Erythroblast (primary cell): ENCODE measurements around the gene SLC9A4.
A peak's percentile ranks its signal among the peaks of the same experiment; 100 is the strongest.

Experiments
- DNase-seq, 2 experiments: peaks; one replicate each; lab custom pipeline; 2025; lab: John Stamatoyannopoulos, UW
- GATA1 ChIP-seq: IDR thresholded peaks from 2 replicates; pipeline ENCODE4 v1.6.1; 2011; ENCODE audit warnings: low read depth, mild to moderate bottlenecking, control low read depth, low read length, moderate library complexity
- POLR2A ChIP-seq: IDR thresholded peaks from 2 replicates; pipeline ENCODE4 v1.6.1; 2011; ENCODE audit warnings: mild to moderate bottlenecking, low read length

The SLC9A4 gene, protein sequence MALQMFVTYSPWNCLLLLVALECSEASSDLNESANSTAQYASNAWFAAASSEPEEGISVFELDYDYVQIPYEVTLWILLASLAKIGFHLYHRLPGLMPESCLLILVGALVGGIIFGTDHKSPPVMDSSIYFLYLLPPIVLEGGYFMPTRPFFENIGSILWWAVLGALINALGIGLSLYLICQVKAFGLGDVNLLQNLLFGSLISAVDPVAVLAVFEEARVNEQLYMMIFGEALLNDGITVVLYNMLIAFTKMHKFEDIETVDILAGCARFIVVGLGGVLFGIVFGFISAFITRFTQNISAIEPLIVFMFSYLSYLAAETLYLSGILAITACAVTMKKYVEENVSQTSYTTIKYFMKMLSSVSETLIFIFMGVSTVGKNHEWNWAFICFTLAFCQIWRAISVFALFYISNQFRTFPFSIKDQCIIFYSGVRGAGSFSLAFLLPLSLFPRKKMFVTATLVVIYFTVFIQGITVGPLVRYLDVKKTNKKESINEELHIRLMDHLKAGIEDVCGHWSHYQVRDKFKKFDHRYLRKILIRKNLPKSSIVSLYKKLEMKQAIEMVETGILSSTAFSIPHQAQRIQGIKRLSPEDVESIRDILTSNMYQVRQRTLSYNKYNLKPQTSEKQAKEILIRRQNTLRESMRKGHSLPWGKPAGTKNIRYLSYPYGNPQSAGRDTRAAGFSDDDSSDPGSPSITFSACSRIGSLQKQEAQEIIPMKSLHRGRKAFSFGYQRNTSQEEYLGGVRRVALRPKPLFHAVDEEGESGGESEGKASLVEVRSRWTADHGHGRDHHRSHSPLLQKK

DNA sequence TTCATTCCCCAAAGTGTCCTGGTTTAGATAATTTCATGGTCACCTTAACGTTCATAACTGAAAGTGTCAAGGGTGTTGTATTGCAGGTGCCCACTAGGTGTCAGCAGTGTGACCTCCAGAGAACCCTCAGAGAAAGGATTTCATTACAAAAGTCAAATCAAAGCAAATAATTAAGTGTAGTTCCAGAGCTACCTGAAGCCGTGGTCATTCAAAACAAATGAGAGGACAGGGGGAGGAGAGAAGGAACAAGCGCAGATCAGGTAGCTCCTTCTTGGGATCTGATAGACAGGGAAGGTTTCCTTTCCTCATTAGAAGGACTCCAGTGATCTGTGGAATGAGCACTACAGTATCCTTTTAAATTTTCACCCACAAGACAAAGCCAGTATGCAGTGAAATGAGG, at the start of gene SLC9A4:
TSS of gene SLC9A4 (plus strand) at position 207 of the 400 bp plus-strand sequence. CDS start 534 bp downstream, outside the sequence.
- DNase-seq = peak; percentile 22 to 54
- TF ChIP-seq GATA1 = no peak

DNA sequence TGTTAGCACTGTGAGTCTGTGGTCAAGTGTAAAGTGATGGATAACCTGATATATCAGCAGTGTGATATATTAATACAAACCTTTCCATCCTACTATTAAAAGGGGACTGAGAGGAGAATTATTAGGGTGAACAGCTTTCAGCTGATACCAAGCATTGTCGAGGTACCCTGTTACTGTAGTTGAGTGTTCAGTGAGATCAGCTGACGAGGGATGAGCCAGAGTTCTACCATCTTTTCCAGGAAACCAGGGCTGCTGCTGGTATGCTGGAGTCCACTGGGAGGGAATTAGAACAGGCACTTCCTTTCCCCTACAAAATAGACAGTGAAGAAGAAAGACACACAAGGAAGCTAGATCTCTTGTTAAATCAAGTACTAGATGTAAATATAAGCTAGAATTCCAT, 49.7 kb upstream of the SLC9A4 start:
- TF ChIP-seq GATA1 = no peak
- no peak for TF ChIP-seq POLR2A
- no peak for DNase-seq

DNA sequence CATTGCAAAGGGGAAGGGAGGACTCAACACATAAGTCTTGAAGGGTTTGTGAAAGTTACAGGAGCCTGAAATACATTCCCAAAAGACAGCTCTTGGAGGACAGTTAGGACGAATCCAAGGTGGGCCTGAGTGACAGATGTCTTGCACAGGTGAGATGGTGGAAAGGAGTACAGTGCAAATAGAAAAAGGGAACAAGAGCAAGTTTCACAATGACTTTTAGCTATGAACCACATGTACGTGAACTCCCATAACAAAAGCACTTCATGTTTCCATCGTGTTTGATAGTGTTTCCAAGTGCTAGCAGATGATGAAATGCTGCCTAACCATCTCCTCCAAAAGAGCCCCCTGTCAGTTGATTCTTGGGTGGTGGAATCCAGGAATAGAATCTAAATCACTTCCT, 48.3 kb upstream of the SLC9A4 start:
- TF ChIP-seq POLR2A = no peak
- no peak for TF ChIP-seq GATA1
- DNase-seq = no peak

DNA sequence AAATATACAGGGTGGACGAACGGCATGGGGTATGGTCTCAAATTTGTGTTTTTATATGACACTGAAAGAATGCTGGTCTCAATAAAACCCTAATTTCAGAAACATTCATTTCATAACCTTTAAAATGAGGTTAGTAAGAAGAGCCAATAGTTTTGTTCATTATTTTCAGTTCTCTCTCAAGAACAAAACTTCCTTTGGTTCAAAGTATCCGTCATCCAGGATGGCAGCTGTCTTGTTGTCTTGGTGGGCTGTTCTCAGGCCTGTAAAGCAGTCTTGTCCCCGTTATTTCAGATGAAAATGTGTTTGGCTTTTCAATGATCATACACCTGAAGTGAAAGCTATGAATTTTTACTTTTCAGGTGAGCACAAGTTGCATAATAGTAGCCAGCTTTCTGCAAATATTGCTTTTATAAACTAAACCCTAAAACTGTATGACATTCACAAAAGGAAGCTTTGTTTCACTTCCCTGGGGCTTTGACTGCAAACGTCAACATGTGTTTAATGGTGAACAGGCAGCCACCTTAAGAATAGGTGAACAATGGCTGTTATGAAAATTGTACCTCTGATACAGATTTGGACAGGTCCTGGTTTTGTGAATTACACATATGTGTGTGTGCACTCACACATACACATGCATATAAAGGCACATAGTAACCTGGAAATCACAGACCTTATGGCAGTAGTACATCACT, 47.4 kb upstream of the SLC9A4 start:
- TF ChIP-seq POLR2A = no peak
- TF ChIP-seq GATA1 = no peak
- no peak for DNase-seq

DNA sequence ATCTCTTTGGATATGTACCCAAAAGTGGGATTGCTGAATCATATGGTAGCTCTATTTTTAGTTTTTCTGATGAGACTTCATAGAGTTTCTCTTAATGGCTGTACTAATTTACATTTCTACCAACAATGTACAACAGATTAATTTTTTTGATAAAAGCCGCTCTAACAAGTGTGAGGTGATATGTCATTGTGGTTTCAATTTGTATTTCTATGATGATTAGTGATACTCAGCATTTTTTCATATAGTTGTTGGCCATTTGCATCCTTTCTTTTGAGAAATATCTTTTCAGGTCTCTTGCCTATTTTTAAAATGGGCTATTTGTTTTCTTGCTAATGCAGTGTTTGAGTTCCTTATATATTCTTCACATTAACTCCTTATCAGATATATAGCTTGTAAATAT, 45.8 kb upstream of the SLC9A4 start:
- DNase-seq = no peak
- TF ChIP-seq POLR2A (no peak), GATA1 (no peak)

DNA sequence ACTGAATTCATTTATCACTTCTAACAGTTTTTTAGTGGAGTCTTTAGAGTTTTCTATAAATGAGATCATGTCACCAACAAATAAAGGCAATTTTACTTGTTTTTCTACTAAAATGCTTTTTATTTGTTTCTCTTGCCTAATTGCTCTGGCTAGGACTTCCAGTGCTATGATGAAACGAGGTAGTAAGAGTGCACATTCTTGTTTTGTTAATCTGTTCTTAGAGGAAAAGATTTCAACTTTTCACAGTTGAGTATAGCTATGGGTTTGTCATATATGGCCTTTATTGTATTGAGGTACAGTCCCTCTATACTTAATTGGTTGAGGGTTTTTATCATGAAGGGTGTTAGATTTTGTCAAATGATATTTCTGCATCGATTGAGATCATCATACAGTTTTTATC, 44.5 kb upstream of the SLC9A4 start:
- no peak for TF ChIP-seq GATA1
- no peak for TF ChIP-seq POLR2A
- DNase-seq = no peak

DNA sequence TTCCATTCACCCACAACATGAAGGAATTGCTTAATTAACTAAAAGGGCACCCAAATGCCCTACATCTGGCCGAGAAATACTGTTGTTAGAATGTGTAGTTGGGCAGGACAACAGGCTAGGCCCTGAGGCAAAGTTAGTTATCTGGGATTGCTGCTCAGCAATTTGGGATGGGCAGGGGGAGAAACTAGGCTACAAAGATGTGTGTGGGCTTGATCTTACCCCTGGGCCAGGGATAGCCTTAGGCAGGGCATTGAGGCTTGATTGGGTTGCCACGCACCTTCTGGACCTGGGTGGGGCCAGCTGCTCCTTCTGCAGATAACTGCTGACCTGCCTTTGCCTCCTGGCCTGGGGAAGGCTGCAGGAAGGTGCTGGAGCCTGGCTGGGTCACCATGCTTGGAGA, 40.6 kb upstream of the SLC9A4 start:
- DNase-seq = peak in 1 of 2 experiments; percentile 14
- no peak for TF ChIP-seq POLR2A
- no peak for TF ChIP-seq GATA1

DNA sequence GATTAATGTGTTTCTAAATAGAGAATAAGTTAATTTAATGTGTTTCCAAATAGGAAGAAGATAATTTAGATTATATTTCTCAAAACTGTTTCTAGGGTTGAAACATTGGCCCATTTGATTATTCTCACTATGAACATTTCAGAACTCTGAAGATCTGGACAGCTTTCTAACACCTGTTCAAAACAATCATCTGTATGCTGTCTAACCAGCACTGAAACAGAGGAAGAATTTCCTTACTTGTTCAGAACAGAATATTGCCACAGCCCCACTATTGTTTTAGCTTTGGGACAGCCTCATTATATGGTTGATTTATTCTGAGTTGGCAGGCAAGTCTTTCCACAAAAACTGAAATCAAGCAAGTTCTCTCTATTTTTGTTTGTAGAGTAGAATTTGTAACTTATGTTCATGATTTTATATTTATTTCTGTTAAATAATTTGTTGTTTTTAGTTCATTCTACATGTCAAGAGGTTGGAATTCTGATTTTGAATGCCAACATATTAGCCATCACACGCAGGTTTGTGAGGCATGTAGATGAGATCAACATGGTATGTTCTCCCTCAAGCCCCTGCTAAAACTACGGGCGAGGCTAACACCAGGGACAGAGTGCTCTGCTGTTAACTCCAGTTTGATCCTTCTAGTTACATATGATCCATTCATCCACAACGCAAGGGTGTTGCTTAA, 38.9 kb upstream of the SLC9A4 start:
- DNase-seq = no peak

DNA sequence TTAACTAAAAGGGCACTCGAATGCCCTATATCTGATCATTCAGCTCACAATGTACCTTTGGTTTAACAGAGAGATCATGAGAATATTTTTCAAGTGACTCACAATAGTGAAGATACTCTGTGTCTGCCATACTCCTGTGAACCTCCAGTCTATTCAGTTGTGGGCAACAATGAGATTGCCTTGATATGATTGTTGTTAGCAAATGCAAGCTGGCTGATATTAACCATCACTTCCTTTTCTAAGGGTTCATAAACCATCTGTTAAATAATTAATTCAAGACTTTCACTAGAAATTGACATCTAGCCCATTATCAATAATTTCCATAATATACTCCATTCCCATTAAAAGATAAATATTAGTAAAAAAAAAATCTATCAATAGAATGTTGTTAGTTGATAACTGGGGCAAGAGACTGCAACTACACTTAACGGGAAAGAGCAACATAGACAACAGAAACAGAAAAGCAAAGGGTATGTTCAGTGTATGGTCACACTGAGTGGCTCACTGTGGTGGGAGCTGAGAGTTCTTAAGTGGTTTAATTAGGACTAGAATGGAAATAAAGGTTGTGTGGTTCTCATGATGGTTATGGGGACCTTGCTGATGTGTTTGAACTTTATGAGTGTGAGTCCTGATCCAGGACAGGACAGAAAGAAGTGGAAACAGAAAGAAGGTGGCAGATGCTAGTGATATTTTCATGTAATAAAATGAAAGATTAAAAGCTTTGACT, 38.2 kb upstream of the SLC9A4 start:
- DNase-seq = no peak
- TF ChIP-seq POLR2A (no peak), GATA1 (no peak)

More for the DNA sequence above, 38.9 kb upstream of the SLC9A4 start:
- TF ChIP-seq GATA1 (no peak), POLR2A (no peak)

DNA sequence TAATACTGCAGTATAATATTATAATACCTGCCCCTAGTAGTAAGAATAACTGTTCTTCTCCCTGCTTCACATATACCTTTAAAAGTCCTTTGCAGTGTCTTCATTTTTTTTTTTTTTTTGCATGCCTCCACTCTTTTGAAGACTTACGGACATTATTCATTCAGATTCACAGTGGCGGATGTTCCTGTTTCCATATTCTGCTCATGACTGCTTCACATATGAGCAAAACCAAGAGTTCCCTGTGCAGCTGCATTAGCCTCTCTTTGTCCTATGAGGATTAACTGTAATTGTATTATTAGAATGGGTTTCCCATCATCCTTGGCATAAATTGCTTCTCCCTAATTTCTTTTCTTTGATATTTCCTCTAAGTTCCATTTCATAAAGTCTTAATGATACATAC, 37.3 kb upstream of the SLC9A4 start:
- TF ChIP-seq POLR2A = no peak
- no peak for TF ChIP-seq GATA1
- no peak for DNase-seq

DNA sequence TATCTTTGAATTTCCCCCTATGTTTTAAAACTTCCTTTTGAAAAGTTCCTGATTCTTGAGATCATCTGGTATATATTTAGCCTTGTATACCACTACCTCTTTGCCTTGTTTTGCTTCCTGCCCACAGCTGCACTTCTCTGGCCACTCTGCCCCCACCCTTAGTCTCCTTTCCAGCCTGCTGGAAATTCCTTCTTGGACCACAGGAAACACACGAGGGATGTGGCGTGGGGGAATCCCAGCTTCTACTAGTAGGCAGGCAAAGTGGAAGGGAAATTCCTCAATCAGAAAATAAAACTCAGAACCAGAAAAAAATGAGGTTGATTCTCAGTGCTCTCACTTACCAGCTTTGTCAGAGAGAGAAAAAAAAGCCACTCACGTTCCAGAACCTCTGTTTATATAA, 36.7 kb upstream of the SLC9A4 start:
- no peak for TF ChIP-seq POLR2A
- TF ChIP-seq GATA1 = no peak
- no peak for DNase-seq

DNA sequence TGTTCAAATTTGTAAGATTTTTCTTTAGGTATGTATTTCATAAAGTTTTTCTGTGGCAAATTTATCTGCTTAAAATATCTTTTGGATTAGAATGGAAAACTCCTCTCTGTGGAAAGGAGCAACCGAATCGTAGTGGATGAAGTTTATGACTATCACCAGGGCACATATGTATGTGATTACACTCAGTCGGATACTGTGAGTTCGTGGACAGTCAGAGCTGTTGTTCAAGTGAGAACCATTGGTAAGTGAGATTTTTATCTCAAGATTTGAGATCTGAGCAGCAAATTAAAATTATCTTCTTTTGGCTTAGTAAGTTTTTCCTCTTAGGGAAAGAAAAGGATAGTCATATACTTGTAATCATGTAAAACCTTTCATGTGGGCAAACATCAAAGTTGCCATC, 35.9 kb upstream of the SLC9A4 start:
- TF ChIP-seq GATA1 = no peak
- TF ChIP-seq POLR2A = no peak
- DNase-seq = peak in 1 of 2 experiments; percentile 26

DNA sequence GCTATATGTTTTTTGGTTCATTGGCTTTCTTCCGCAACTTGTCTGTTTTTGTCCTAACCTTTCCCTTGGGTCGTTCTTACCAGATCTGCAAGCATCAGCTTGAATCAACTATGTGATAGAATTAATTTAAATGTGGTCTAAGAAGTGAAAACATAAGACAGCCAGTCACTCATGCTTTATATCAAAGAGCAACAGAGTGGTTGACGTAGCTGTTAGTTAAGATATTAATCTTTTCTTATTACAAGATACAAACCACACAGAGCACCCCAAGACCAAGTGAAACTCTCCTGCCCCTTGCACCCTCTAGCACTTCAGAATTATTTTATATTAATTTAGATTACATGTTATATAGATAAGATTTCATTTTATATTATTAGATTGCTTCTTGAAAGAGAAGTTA, 34.9 kb upstream of the SLC9A4 start:
- TF ChIP-seq POLR2A (no peak), GATA1 (no peak)
- DNase-seq = peak; percentile 29 to 67
